ENCODE results near the gene PHAF1. TPM values are rescaled to one million over a fixed set of nuclear protein-coding genes. Genes with fewer than 3 reads are reported as not detected.

PHAF1 gene
- total RNA-seq, 1 experiment from 2014 or later = 15.4 TPM

- DNase-seq (ENCODE audit: low spot score) = no peak
Measured at GRCh38 chr16:67179421-67180080, 69.8 kb downstream of the PHAF1 start.

DNA sequence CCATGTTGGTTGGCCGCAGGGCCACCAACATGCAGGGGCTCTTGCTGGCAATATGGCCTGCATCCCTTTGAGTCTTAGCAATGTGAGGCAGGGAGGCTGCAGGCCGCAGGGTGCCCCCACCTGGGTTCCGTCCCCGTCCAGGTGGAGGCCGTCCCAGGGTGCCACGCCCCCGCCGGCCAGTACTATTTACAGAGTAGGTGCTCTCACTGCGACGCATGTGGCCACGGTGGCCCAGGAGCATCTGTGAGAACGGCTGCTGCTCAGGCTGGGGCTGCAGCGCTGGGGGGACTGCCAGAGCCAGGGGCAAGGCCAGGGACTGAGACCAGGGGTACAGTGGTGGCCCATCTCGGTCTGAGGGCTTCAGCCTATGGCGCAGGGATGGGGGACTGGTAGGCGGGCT is 70.4 kb downstream of the PHAF1 start:
- no peak for DNase-seq (ENCODE audit: low spot score)

DNA sequence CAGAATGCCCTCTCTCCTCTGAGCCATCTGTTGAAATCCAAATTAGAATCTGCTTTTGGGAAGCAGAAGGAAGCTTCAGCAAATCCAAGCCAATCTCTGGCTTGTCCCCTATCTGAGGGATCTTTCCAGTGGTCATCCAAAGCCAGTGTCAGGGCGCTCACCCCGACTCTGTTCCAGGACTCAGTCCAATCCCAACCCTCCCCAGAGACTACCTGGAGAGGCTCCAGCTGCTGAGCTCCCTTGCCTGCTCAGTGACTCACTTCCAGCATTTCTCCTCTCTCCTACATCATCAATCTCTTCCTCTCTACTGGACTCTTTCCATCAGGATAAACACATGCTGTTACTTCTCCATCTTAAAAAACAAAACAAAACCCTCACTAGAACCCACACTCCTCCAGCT is 71.6 kb downstream of the PHAF1 start:
- DNase-seq (ENCODE audit: low spot score) = no peak

DNA sequence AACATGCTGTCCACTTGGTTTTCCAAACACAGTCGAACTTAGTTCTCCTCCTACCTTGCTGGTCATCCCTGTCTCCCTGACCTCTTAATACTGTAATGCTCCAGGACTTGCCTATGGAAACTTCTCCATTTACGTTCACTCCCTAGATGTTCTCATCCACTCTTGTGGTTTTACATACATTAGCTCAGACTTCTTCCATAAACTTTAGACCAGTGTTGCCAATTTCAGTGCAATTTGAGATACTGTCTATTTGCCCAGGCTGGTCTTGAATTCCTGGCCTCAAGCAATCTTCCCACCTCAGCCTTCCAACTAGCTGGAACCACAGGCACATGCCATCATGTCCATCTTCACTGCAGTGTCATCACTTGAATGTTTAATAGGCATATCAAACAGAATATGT is 72.5 kb downstream of the PHAF1 start:
- DNase-seq (ENCODE audit: low spot score) = no peak

DNA sequence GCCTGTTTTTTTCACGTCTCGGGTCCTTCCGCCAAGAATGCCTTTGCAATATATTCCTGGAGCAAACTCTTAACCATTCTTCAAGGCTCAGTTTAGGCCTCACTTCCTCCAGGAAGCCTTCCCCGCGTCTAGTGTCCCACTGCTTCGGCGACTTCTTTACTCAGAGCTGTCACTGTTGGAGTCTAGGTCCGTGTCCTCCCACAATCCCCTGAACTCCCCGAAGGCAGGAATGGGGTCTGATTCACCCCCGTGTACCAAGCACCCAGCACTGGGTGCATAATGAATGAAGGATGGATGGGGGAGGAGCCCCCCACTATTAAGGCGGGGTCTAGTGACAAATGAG is 73.5 kb downstream of the PHAF1 start:
- no peak for DNase-seq (ENCODE audit: low spot score)

GRCh38 chr16:67183627-67184452 is 74.1 kb downstream of the PHAF1 start, which contains the start of gene MATCAP1:
TSS of gene MATCAP1 (minus strand) at chr16:67183963. CDS start at chr16:67180610, 3,353 bp downstream.
- peak; percentile 96 for DNase-seq (ENCODE audit: low spot score)

DNA sequence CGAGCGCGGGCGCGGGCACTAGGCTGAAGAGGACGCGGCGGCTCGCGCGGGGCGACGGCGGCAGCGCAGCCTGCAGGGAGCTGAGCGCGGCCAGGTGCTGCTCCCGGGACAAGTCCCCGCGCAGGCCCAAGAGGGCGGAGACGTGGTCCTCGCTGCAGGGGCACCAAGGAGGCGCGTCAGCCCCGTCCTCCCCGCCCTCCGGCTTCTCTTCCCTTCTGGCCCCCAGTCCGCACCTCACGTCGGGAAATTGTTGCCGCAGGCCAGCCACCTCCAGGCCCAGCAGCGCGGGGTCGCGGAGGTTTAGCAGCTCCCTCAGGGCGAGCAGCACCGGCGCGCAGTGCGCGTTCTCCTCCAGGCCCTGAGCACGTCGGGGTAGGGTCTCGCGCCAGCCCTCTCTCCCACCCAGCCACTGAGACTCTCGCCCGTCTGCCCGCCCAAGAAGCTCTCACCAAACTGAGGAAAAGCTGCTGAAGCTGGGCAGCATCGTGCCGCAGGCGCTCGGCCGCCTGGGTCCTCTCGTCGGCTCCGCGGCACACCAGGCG is 74.8 kb downstream of the PHAF1 start:
- no peak for DNase-seq (ENCODE audit: low spot score)

DNA sequence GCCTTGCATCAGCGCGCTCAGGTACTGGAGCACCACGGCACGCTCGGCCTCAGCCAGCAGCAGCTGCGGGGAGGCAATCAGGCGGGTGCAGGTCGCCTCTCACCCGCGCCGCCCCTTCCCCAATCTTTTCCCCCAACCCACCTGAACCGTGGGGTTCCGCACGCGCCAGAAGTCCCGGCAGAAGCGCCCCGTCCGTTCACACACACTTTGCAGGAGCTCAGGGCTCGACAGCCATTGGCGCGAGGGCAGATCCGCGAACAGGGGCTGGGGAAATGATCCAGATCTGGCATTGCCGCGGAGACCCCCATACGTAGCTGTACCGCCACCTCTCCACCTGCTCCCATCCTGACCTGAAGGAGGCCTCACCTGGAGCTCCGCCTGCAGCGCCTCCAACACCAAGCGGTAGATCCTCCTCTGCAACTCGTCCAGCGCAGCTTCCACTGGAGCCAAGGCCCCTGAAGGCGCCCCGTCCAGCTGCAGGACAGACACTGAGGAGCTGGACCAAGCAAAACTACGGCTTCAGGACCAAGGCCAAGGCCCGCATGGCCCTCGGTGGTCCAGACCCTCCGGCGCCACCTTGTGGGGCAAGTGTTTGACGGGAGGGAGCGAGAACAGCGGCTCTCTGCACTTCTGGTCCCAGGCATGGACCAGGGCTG is 75.4 kb downstream of the PHAF1 start:
- DNase-seq (ENCODE audit: low spot score) = peak; percentile 92

GRCh38 chr16:67185651-67186134 is 76.0 kb downstream of the PHAF1 start:
- no peak for DNase-seq (ENCODE audit: low spot score)

GRCh38 chr16:67186550-67186950 is 76.8 kb downstream of the PHAF1 start:
- DNase-seq (ENCODE audit: low spot score) = no peak

DNA sequence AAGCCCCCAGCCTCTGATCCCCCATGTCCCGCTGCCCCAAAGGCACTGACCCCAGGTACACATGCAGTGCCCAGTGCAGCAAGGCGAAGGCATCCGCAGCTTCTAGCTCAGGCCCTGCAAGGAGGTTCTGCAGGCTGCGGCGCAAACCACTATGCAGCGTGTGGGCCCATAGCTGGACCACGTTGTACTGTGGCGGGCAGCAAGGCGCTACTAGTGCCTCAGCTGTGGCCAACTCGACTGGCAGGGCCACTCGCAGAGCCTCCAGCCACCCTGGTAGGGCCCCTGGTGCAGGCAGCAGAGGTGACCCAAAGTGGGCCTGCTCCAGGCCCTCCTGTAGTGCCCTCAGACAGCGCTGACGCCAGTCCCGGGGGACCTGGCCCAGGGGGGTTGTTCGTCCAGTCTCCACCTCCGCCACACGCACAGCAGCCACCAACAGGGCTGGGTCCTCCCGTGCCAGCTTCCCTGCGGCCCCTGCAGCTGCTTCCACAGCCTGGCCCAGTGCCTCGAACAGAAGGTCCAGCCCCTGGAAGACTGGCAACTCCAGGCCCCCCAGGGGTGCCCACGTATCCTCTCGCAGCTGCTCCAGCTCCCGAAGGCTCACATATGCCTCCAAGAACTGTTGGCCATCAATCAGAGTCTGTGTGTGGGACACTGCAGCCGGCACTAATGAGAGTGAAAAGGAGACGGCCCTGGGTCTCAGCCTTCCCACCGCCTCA is 77.6 kb downstream of the PHAF1 start:
- no peak for DNase-seq (ENCODE audit: low spot score)

GRCh38 chr16:67188323-67188722 is 78.6 kb downstream of the PHAF1 start:
- no peak for DNase-seq (ENCODE audit: low spot score)

GRCh38 chr16:67188798-67189197 is 79.1 kb downstream of the PHAF1 start:
- no peak for DNase-seq (ENCODE audit: low spot score)

DNA sequence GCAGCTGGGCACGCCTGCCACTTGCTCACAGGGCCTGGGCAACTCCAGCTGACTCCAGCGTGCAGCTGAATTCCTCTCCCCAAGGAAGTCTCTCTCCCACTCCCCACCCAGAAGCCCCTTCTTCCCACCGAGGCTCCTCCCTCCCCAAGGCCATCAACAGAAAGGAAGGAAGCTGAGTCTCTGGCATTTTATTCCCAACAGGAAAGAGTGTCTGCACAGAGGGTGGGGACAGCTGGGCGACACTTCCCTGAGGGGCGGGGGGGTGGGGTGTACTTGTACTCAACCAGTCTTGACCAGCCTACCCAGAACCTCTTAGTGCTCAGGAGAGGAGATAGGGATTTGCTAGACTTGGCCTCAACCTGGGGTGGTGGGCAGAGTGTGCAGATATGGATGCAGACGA is 80.3 kb downstream of the PHAF1 start, which contains the start of gene EXOC3L1:
Gene EXOC3L1 (minus strand): TSS at position 96 of the 400 bp plus-strand sequence. CDS start 460 bp downstream, outside the sequence.
- DNase-seq (ENCODE audit: low spot score) = no peak

- DNase-seq (ENCODE audit: low spot score) = no peak
Measured at GRCh38 chr16:67190448-67191399, 81.0 kb downstream of the PHAF1 start.

DNA sequence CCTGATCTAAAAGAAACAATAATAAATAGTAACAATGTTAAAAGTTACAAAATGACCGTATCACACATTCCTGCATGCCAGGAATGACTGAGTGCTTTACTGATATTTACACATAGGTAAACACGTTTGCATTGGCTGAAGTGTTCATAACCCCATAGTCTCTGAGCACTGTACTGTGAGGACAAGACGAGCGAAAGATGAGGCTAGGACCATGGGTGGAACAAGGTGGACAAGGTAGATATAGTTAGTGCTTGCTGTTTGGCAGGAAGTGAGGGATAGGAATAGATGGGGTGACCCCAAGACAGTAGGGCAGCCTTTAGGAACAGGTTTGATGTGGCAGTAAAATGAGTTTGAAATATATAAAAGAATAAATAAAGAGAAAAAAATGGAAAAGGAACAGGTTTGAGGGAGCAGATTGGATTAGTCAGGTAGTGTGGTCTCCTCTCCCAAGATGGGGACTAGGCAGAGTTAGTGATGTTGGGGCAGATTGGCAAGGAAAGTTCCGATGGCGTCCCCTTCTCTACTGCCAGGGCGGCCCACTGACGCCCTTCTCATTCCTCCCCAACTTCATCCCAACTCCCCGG is 81.8 kb downstream of the PHAF1 start:
- DNase-seq (ENCODE audit: low spot score) = no peak

GRCh38 chr16:67191995-67192681 is 82.4 kb downstream of the PHAF1 start, which contains the start of gene E2F4:
TSS of gene E2F4 (plus strand) at chr16:67192155. CDS start at chr16:67192228, 73 bp downstream.
- peak; percentile 89 for DNase-seq (ENCODE audit: low spot score)

- no peak for DNase-seq (ENCODE audit: low spot score)
Measured at GRCh38 chr16:67192781-67193361, 83.1 kb downstream of the PHAF1 start.

GRCh38 chr16:67193536-67193935 is 83.8 kb downstream of the PHAF1 start:
- no peak for DNase-seq (ENCODE audit: low spot score)

Measured in HT-29 (cell line).